Measurements from ENCODE around the gene TMEM223.
"Not testable (repeated sequence)": the region's sequence is repeated elsewhere in the genome, so short reads cannot be mapped to it uniquely, and the experiment has no call there.

TMEM223 gene

GRCh38 chr11:62801071-62801470 is 9.3 kb upstream of the TMEM223 start:
- DNase-seq (ENCODE audit: low read depth in 2 of 2), result no peak

DNA sequence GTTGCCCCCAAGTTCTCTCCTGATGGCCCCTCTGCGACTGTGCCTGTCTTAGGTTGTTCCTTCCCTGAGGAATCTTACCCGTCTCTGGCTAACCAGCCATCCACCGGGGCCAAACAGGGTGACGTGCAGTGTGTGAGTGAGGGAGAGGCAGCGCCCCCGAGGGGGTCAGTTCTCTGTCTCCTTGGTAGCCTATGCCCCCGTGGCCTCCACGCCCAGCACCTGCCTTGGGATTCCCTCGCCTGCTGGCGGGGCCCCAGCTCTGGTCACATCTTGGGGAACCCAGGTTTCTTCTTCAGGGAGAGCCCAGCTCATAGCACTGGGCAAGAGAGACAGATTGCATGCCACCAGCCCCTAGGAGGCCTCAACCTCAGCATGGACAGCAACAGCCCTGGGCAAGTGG is 7.7 kb upstream of the TMEM223 start:
- DNase-seq (ENCODE audit: low read depth in 2 of 2), result no peak

DNA sequence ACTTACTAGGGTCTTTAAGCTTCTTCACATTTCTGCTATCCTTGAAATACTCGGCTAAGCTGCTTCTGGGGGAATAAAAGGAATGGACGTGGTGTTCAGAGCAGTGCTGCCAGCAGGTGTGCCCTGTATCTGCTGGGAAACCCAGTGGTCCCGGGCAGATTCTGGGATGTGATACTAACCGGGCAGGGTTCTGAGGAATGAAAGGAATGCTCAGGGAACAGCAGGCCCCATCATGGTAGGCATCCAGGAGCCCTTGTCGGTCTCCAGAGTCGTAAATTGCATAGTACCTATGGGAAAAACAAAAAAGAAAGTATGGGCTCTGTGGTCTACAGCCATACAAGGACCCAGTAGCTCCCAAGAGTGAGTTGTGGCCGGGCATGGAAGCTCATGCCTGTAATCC is 4.5 kb upstream of the TMEM223 start:
- no peak for DNase-seq (ENCODE audit: low read depth in 2 of 2)

DNA sequence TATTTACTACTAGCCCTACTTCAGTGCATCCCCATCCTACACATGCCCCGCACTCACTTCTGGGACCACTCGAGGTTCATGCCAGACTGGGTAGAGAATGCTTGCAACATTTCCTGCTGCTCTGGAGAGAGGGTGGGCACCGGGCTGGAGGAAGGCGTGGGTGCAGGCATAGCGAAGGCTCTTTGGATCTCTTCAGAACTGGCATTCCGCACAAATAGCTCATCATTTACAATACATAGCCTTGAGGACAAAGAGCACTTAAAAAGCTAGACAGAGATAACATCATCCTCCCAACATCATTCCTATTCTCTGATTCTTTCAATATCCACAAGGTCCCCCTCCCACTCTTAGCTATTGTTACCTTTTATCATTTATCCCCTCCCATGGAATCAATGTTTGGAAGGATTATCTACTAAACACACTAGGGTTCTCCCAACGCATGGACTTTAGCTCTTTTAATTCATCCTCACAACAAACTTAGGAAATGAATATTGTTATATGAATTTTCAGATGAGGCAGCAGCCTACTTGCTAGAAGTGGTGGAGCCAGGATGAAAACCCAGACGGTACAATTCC is 2.5 kb upstream of the TMEM223 start:
- no peak for DNase-seq (ENCODE audit: low read depth in 2 of 2)

- no peak for DNase-seq (ENCODE audit: low read depth in 2 of 2)
Measured at GRCh38 chr11:62792202-62792575, 383 bp upstream of the TMEM223 start.

DNA sequence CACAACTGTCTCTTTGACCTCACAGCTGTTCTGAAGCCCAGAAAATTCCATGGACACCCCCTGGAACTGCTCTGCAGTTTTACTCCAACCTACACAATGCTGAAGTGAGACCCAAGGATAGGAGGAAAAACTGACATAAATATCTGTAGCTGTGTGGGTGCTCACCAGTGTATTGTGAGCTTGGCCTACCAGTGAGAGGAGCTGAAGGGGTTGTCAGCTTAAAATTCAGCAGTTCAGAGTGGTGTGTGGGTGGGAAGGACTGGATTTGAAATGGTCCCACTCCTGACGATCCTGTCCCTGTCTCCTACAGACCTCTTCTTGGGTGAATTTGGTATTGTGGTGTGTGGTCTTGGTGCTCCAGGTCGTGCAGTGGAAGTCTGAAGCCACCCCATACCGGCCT is 2.2 kb downstream of the TMEM223 start:
- DNase-seq (ENCODE audit: low read depth in 2 of 2), result no peak

GRCh38 chr11:62788991-62789390 is 2.8 kb downstream of the TMEM223 start:
- no peak for DNase-seq (ENCODE audit: low read depth in 2 of 2)

- DNase-seq (ENCODE audit: low read depth in 2 of 2), result peak; percentile 97 to 99
Measured at GRCh38 chr11:62787005-62787759, 4.6 kb downstream of the TMEM223 start, which contains the start of gene TMEM179B. TMEM179B (plus strand) TSS chr11:62787402; CDS start chr11:62787432, 30 bp downstream.

- DNase-seq (ENCODE audit: low read depth in 2 of 2), result peak; percentile 80 to 84
Measured at GRCh38 chr11:62786318-62787004, 5.3 kb downstream of the TMEM223 start.

DNA sequence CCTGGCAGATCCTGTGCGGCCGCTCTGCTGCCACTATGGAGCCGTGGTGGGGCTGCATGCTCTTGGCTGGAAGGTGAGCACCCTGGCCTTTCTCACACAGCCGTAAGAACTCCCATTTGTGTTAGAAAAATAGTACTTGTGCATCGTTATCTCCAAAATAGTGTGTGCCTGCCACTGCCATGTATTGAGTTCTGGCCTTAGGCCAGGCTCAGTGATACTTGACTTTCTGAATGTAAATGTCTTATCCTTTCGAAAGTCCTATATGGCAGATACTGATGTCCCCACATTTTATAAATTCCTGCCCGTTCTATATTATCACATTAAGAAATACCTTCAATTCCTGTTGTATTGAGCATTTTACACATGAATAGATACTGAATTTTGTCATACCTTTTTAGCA is 9.1 kb downstream of the TMEM223 start:
- no peak for DNase-seq (ENCODE audit: low read depth in 2 of 2)

- DNase-seq (ENCODE audit: low read depth in 2 of 2), result no peak
Measured at GRCh38 chr11:62778441-62778840, 13.4 kb downstream of the TMEM223 start.

DNA sequence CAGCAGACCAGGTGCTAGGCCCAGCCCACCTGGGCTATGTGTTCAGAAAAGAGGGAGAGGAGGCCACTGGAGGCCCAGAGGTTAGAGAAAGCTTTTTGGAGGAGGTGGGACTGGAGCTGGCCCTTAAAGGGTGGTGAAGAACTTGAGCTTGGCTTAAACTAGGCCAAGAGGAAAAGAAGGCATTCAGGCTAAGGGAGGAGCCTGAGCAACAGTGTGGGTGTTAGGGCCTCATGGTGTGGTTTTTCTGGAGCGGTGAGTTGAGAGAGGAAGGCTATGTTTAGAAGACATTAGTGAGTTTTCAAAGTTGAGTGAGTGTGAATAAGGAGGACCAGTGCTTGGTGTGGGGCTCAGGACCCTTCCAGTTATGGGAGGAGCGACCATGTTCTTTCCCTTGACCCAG is 14.4 kb downstream of the TMEM223 start:
- no peak for DNase-seq (ENCODE audit: low read depth in 2 of 2)

GRCh38 chr11:62775646-62776045 is 16.2 kb downstream of the TMEM223 start:
- DNase-seq (ENCODE audit: low read depth in 2 of 2), result no peak

DNA sequence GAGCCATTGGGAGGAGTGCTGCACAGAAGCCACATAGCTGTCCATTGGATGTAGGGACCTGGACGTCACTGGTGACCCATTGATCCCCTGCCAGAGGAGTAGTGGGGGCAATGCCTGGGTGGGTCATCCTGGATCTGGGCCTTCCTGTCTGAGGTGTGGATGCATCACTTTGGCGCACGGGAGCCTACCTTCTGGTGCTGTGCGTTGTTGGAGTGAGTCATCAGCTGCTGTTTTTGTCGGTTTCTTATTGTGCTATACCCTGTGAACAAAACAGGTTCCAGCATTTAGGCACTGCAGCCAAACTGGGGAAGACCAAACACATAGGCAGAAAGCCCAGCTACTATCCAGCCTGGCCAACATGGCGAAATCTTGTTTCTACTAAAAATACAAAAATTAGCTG is 17.4 kb downstream of the TMEM223 start:
- no peak for DNase-seq (ENCODE audit: low read depth in 2 of 2)

DNA sequence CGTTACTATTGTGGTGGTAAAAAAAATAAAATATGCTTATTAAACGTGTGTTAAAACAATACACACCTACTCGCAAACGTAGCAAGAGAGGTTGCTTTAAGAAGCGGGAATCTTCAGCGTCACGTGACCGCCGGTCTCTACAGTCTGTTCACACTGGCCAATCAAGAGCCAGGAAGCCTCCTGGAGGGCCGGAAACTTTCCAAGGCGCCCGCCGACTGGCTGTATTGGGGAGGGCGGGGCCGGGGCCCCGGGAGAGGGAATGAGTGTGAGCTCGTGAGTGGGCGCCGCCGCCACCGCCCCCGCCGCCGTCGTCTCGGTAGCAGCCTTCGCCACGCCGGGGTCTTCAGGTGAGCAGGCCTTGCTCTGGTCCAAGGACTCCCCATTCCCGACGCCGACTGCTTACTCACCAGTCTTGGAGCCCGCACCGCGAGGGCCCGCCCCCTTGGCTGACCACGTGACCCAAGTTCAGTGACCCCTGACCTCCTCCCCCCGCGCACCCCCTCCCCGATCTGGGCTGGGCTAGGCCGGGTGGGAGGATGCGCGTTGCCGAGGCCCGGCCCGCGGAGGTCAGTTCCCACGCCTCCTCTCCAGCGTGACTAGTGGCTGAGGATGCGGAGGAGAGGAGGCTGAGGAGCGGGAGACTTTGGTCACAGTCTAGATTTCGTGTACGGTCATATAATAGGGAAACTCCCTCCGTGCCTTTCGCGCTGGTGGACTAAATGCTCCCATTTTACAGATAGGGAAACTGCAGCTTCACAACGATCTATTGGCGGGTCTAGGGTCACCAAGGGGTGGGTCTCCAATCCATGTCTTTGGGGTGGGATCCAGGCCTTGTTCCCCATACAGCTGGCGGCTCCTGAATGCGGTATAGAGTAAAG is 20.4 kb downstream of the TMEM223 start, which contains the start of gene TAF6L:
TAF6L (plus strand) TSS at position 253 of the 878 bp plus-strand sequence. CDS start 4,388 bp downstream, outside the sequence.
- DNase-seq (ENCODE audit: low read depth in 2 of 2), result peak; percentile 95

DNA sequence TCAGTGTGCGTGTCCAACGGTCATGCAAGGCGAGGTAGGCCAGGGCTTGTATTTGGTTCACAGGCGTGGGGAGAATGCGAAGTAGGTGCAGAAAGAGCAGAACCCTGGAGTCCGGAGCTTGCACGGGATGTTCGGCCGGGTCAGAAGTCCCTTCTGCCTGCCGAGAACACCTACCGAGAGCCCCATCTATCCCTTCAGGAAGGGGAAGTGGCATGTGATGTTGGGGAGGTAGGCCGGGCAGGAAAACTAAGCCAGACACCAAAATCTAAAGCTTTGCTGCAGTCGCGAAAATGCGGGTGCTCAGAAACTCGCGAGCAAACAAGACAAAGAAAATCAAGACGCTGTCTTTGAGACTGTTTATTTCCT is 21.0 kb downstream of the TMEM223 start:
- no peak for DNase-seq (ENCODE audit: low read depth in 2 of 2)

DNA sequence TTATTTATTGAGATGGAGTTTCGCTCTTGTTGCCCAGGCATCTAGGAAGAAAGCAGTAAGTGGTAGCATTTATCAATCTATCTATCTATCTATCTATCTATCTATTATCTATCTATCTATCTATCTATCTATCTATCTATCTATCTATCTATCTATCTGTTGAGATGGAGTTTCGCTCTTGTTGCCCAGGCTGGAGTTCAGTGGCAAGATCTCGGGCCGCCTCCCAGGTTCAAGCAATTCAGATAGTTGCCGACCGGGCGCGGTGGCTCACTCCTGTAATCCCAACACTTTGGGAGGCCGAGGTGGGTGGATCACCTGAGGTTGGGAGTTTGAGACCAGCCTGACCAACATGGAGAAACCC is 31.0 kb downstream of the TMEM223 start:
- not testable (repeated sequence) for DNase-seq (ENCODE audit: low read depth in 2 of 2)

DNA sequence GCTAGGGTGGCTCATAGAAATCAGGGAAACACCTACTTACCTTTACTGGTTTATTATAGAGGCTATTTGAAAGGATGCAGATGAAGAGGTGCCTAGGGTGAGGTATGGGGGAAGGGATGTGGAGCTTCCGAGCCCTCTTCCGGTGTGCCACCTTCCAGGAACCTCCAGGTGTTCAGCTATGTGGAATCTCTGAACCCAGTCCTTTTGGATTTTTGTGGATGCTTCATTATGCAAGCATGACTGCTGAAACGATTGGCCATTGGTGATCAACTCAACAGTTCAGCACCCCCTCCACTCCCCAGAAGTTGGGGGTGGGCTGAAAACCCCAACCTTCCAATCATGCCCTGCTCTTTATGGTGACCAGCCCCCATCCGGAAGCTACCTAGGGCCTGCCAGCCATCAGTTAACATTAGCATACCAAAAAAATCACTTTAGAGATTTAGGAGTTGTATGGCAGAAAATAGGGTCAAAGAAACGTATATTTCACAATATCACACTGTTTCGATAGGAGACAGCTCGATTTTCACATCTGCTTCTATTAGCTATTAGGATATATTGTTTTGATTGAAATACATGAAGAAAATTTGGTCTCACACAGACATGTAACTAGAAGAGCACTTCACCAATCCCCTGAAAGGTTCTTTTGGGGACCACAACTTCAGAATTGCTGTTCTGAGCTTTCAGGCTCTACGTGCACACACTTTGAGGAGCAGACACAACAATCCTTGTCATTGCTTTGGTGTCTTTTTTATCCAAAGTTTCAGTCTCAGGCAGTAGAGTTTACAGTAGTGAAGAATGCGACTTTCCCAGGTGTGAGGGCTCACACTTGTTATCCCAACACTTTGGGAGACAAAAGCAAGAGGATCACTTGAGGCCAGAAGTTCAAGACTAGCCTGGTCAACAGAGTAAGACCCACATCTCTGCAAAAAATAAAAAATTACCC is 33.7 kb downstream of the TMEM223 start:
- no peak for DNase-seq (ENCODE audit: low read depth in 2 of 2)

DNA sequence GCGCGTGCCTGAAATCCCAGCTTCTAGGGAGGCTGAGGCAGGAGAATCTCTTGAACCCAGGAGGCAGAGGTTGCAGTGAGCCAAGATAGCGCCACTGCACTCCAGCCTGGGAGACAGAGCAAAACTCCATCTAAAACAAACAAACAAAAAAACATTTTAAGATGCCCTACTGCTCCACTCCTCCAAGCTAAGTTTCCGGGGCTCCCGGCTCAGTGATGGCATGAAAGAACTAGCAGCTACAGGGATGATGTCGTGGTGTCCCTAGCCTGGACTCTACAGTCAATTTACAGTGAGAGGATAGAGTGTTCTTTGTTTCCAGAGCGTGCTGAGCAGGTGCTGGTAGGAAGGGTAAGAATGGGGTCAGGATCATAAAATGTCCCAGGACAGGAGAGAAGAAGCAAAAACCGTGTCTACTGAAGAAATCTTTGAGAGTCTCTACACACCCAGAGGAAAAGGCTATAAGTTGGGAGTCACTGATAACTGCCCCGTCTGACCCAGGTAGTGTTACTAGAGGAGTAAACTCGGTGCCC is 36.7 kb downstream of the TMEM223 start:
- no peak for DNase-seq (ENCODE audit: low read depth in 2 of 2)

- peak; percentile 92 to 96 for DNase-seq (ENCODE audit: low read depth in 2 of 2)
Measured at GRCh38 chr11:62753736-62754603, 37.8 kb downstream of the TMEM223 start, which contains the start of gene ZBTB3. ZBTB3 (minus strand) TSS chr11:62754160; CDS start chr11:62753664, 496 bp downstream.
